Loucy (cell line): ENCODE data around the gene CUL5.

Experiments used
- H2AFZ ChIP-seq: fragments of 200-600 bp; sonication (generic); 2 replicates; pipeline ENCODE4 v1.6.0; 2016; ENCODE audit warnings: antibody characterized with exemption, mild to moderate bottlenecking, low read length, moderate library complexity
- H3F3A ChIP-seq: fragments of 200-600 bp; 2 replicates; pipeline ENCODE4 v1.6.0; 2016; ENCODE audit warnings: antibody characterized with exemption, low read depth, mild to moderate bottlenecking
- H3K27me3 ChIP-seq: fragments of 200-600 bp; sonication (generic); 2 replicates; pipeline ENCODE4 v1.6.1; 2014; ENCODE audit warnings: low read length, mild to moderate bottlenecking; ENCODE audit not compliant: insufficient read depth, poor library complexity, severe bottlenecking
- H3K36me3 ChIP-seq: fragments of 200-600 bp; sonication (generic); 2 replicates; pipeline ENCODE4 v1.6.1; 2016; ENCODE audit warnings: low read length; ENCODE audit not compliant: insufficient read depth
- H3K4me1 ChIP-seq: fragments of 200-600 bp; sonication (generic); 2 replicates; pipeline ENCODE4 v1.5.1; 2014; ENCODE audit warnings: low read length, mild to moderate bottlenecking; ENCODE audit not compliant: insufficient read depth, poor library complexity, severe bottlenecking
- H3K4me2 ChIP-seq: fragments of 200-600 bp; sonication (generic); 2 replicates; pipeline ENCODE4 v1.6.0; 2014; ENCODE audit warnings: antibody characterized with exemption, low read length, low read depth, mild to moderate bottlenecking; ENCODE audit not compliant: poor library complexity, severe bottlenecking
- H3K4me3 ChIP-seq: fragments of 200-600 bp; sonication (generic); 2 replicates; pipeline ENCODE4 v1.5.1; 2014; ENCODE audit warnings: low read length, mild to moderate bottlenecking, mixed read lengths; ENCODE audit not compliant: poor library complexity, severe bottlenecking
- H3K79me2 ChIP-seq: fragments of 200-600 bp; sonication (generic); 2 replicates; pipeline ENCODE4 v1.6.1; 2014; ENCODE audit warnings: low read length; ENCODE audit not compliant: insufficient read depth
- H3K9ac ChIP-seq: fragments of 200-600 bp; sonication (generic); 2 replicates; pipeline ENCODE4 v1.6.0; 2014; ENCODE audit warnings: mild to moderate bottlenecking, low read depth, low read length, moderate library complexity; ENCODE audit not compliant: poor library complexity, severe bottlenecking
- H3K9me2 ChIP-seq: fragments of 200-600 bp; sonication (generic); replicated peaks from 2 replicates; pipeline ENCODE4 v1.6.1; 2016; ENCODE audit warnings: low read depth, low read length, mixed read lengths
- H3K9me3 ChIP-seq: fragments of 200-600 bp; sonication (generic); 2 replicates; pipeline ENCODE4 v1.6.1; 2014; ENCODE audit warnings: mild to moderate bottlenecking, antibody characterized with exemption, low read length, low read depth; ENCODE audit not compliant: insufficient read depth
- H4K20me1 ChIP-seq: fragments of 200-600 bp; sonication (generic); 2 replicates; pipeline ENCODE4 v1.6.0; 2014; ENCODE audit warnings: antibody characterized with exemption, low read length, mild to moderate bottlenecking; ENCODE audit not compliant: insufficient read depth, poor library complexity, severe bottlenecking
- CTCF ChIP-seq: fragments of 200-600 bp; sonication (generic); conservative IDR thresholded peaks from 2 replicates; pipeline ENCODE4 v1.5.1; 2014; ENCODE audit warnings: mild to moderate bottlenecking, antibody characterized with exemption, low read length
- EZH2phosphoT487 ChIP-seq: fragments of 200-600 bp; IDR thresholded peaks from 2 replicates; pipeline ENCODE4 v1.6.1; 2018; ENCODE audit warnings: antibody characterized with exemption, mild to moderate bottlenecking, moderate library complexity, borderline replicate concordance

Gene CUL5

GRCh38 chr11:108063410-108063809 lies 54.7 kb downstream of the CUL5 start:
- TF ChIP-seq CTCF, result no peak
- TF ChIP-seq EZH2phosphoT487, result no peak
- Histone ChIP-seq H3K9me2 (no peaks in the 10 kb centered on the region), H3F3A (no peaks in the 10 kb centered on the region), H4K20me1 (peaks cover 3% of the 10 kb centered on the region), H3K79me2 (no peaks in the 10 kb centered on the region), H3K4me3 (no peak overlapping the region), H3K27me3 (no peaks in the 10 kb centered on the region), H3K9me3 (no peaks in the 10 kb centered on the region), H2AFZ (no peak overlapping the region), H3K36me3 (peaks cover 56% of the 10 kb centered on the region), H3K9ac (no peak overlapping the region), H3K4me1 (no peaks in the 10 kb centered on the region), H3K4me2 (no peak overlapping the region)

DNA sequence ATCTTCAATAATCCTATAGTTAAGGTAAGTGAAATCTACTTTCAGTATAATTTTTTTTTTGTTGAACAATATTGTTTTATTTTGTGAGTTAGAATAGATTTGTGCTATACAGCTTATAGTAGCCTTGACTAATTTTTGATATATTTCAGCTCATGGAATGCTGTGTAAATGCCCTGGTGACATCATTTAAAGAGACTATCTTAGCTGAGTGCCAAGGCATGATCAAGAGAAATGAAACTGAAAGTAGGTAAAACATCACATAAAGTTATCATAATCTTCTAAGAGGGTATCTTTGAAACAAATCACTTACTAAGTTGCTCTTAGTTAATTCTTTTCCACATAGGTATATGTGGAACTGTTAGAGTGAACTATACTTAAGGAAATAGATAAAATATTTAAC lies 61.2 kb downstream of the CUL5 start:
- H3K9ac ChIP-seq, result no peak overlapping the region
- H3K4me3 ChIP-seq, result no peak overlapping the region
- TF ChIP-seq CTCF (no peak), EZH2phosphoT487 (no peak)
- H2AFZ ChIP-seq, result no peak overlapping the region
- H3K27me3 ChIP-seq, result no peaks in the 10 kb centered on the region
- H3K9me3 ChIP-seq, result no peaks in the 10 kb centered on the region
- peak overlapping the region; percentile 1 for H3K4me2 ChIP-seq
- H3K36me3 ChIP-seq, result peaks cover 59% of the 10 kb centered on the region
- H3K9me2 ChIP-seq, result no peaks in the 10 kb centered on the region
- peaks cover 3% of the 10 kb centered on the region for H4K20me1 ChIP-seq
- no peaks in the 10 kb centered on the region for H3K4me1 ChIP-seq
- no peaks in the 10 kb centered on the region for H3K79me2 ChIP-seq
- no peaks in the 10 kb centered on the region for H3F3A ChIP-seq

DNA sequence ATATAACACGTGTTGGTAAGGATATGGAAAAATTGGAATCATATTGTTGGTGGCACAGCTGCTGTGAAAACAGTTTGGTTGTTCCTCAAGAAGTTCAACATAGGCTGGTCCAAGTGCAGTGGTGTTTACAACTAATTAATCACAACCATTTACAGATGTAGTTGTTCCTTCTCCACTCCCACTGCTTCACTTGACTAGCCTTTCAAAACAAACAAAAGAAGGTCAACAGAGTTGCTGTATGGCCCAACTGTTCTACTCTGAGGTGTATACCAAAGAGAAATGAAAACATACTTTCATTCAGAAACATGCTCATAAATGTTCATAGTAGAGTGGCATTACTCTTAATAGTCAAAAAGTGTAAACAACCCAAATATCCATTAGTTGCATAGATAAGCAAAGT lies 76.1 kb downstream of the CUL5 start:
- H3K9ac ChIP-seq, result no peak overlapping the region
- H3K9me3 ChIP-seq, result no peaks in the 10 kb centered on the region
- H3K9me2 ChIP-seq, result no peaks in the 10 kb centered on the region
- no peak overlapping the region for H3K4me3 ChIP-seq
- H3K79me2 ChIP-seq, result no peaks in the 10 kb centered on the region
- H3K4me1 ChIP-seq, result no peaks in the 10 kb centered on the region
- no peaks in the 10 kb centered on the region for H3K27me3 ChIP-seq
- peaks cover 52% of the 10 kb centered on the region; the same call in 1 of the 2 replicates for H3K36me3 ChIP-seq
- TF ChIP-seq CTCF, result no peak
- no peak for TF ChIP-seq EZH2phosphoT487
- no peaks in the 10 kb centered on the region for H4K20me1 ChIP-seq
- no peak overlapping the region for H3K4me2 ChIP-seq
- H2AFZ ChIP-seq, result no peak overlapping the region
- no peaks in the 10 kb centered on the region for H3F3A ChIP-seq
